ENCODE data around the gene GPR45. TPM values are rescaled to one million over a fixed set of nuclear protein-coding genes. Genes with fewer than 3 reads are reported as not detected.

GPR45 gene
- total and polyA plus RNA-seq, 4 donors, result not detected

DNA sequence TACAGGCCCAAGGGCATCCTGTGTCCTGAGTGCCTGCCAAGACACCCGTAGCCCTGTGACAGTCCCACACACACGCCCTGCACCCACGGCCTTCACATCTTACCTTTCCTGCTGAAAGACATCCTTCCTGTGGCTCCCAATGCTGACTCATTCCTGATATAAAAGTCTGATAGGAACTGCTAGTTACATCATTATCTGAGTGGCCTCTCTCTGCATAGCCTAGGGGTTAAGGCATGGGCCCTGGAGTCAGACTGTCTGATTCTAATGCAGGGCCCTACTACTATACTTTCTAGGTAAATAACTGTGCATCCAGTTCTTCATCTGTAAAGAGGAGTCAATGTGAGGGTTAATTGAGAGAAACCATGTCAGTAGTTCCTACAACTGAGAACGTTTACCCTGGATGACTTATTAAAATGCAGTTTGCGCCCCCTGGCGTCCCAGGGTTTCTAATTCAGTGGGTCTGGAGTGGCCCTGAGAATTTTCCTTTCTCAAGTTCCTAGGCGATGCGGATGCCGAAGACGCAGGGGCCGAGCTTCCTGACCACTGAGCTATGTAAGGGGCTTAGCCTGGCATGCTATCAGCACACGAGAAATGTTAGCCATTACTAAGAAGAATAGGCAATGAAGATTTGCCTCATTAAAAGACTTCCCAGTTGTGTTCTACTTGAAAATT is 6.0 kb upstream of the GPR45 start:
- Histone ChIP-seq H3K9me3 (ENCODE audit: control insufficient read depth in 4 of 4, low read length in 3 of 4) (no peaks in the 10 kb centered on the region), H3K4me3 (ENCODE audit: low read depth in 1 of 3, low read length in 3 of 3) (no peak overlapping the region), H3K9ac (ENCODE audit: low read depth in 1 of 2, low read length in 2 of 2) (no peak overlapping the region), H3K4me1 (ENCODE audit: control insufficient read depth in 4 of 4, insufficient read depth in 4 of 4, low read length in 3 of 4) (no peaks in the 10 kb centered on the region), H3K27me3 (ENCODE audit: control insufficient read depth in 4 of 4, insufficient read depth in 4 of 4, low read length in 3 of 4) (no peaks in the 10 kb centered on the region), H3K27ac (ENCODE audit: low read depth in 1 of 2, low read length in 2 of 2) (no peak overlapping the region), H3K36me3 (ENCODE audit: control insufficient read depth in 4 of 4, insufficient read depth in 3 of 4, low read depth in 1 of 4, low read length in 3 of 4) (no peaks in the 10 kb centered on the region)
- peak; percentile 72 for DNase-seq (ENCODE audit: low spot score)
- TF ChIP-seq JUND (IDR thresholded peaks at IDR 0.05) (no peak), RAD21 (IDR thresholded peaks at IDR 0.05) (peak; percentile 72 to 76), FOXA1 (IDR thresholded peaks at IDR 0.05) (no peak), GABPA (IDR thresholded peaks at IDR 0.05 in 1 of 2, conservative IDR thresholded peaks at IDR 0.05 in 1 of 2) (no peak), HNF4G (IDR thresholded peaks at IDR 0.05) (no peak), YY1 (IDR thresholded peaks at IDR 0.05) (no peak), TAF1 (conservative IDR thresholded peaks at IDR 0.05) (no peak), SP1 (IDR thresholded peaks at IDR 0.05) (no peak), FOXA2 (IDR thresholded peaks at IDR 0.05) (no peak), NR2F2 (IDR thresholded peaks at IDR 0.05) (no peak)
- TF ChIP-seq, protein P1, sequence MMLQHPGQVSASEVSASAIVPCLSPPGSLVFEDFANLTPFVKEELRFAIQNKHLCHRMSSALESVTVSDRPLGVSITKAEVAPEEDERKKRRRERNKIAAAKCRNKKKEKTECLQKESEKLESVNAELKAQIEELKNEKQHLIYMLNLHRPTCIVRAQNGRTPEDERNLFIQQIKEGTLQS (IDR thresholded peaks at IDR 0.05), result no peak
- TF ChIP-seq, protein P2, sequence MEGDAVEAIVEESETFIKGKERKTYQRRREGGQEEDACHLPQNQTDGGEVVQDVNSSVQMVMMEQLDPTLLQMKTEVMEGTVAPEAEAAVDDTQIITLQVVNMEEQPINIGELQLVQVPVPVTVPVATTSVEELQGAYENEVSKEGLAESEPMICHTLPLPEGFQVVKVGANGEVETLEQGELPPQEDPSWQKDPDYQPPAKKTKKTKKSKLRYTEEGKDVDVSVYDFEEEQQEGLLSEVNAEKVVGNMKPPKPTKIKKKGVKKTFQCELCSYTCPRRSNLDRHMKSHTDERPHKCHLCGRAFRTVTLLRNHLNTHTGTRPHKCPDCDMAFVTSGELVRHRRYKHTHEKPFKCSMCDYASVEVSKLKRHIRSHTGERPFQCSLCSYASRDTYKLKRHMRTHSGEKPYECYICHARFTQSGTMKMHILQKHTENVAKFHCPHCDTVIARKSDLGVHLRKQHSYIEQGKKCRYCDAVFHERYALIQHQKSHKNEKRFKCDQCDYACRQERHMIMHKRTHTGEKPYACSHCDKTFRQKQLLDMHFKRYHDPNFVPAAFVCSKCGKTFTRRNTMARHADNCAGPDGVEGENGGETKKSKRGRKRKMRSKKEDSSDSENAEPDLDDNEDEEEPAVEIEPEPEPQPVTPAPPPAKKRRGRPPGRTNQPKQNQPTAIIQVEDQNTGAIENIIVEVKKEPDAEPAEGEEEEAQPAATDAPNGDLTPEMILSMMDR (IDR thresholded peaks at IDR 0.05; ENCODE audit: low read depth, low read length, missing input control), result peak; percentile 66
- 19% methylated on average over 12 of the region's 12 CpGs for WGBS

DNA sequence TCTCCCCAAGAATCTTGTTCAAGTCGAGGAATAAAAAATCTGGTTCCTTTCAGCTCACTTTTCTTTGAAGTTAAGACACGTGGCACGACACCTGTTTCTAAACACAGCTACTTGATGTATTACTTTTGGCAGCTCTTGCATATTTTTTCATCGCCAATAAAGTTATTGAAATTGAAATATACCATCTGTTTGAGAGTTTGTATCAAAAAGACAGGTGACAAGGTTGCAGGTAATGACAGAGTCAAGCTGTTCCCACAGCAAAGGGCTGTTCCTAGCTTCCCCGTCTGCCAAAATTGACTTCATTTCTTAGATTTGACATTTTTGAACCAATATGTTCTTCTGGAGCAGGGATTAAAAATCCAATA is 5.5 kb upstream of the GPR45 start:
- Histone ChIP-seq H3K9me3 (ENCODE audit: control insufficient read depth in 4 of 4, low read length in 3 of 4) (no peaks in the 10 kb centered on the region), H3K4me3 (ENCODE audit: low read depth in 1 of 3, low read length in 3 of 3) (no peak overlapping the region), H3K27me3 (ENCODE audit: control insufficient read depth in 4 of 4, insufficient read depth in 4 of 4, low read length in 3 of 4) (no peaks in the 10 kb centered on the region), H3K9ac (ENCODE audit: low read depth in 1 of 2, low read length in 2 of 2) (no peak overlapping the region), H3K27ac (ENCODE audit: low read depth in 1 of 2, low read length in 2 of 2) (no peak overlapping the region), H3K4me1 (ENCODE audit: control insufficient read depth in 4 of 4, insufficient read depth in 4 of 4, low read length in 3 of 4) (no peaks in the 10 kb centered on the region), H3K36me3 (ENCODE audit: control insufficient read depth in 4 of 4, insufficient read depth in 3 of 4, low read depth in 1 of 4, low read length in 3 of 4) (no peaks in the 10 kb centered on the region)
- DNase-seq (ENCODE audit: low spot score), result no peak
- 50% methylated on average over 5 of the region's 5 CpGs for WGBS
- TF ChIP-seq EGR1 (IDR thresholded peaks at IDR 0.05; ENCODE audit: low read depth in 2 of 2), result no peak
- TF ChIP-seq RAD21 (IDR thresholded peaks at IDR 0.05), result no peak
- no peak for TF ChIP-seq FOXA2 (IDR thresholded peaks at IDR 0.05)
- no peak for TF ChIP-seq YY1 (IDR thresholded peaks at IDR 0.05)
- TF ChIP-seq, protein P3, sequence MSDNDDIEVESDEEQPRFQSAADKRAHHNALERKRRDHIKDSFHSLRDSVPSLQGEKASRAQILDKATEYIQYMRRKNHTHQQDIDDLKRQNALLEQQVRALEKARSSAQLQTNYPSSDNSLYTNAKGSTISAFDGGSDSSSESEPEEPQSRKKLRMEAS (IDR thresholded peaks at IDR 0.05), result no peak
- TF ChIP-seq HNF4G (IDR thresholded peaks at IDR 0.05), result no peak
- TF ChIP-seq SP1 (IDR thresholded peaks at IDR 0.05), result no peak
- TF ChIP-seq, protein P2 (IDR thresholded peaks at IDR 0.05; ENCODE audit: low read depth, low read length, missing input control), result no peak
- TF ChIP-seq, protein P4, sequence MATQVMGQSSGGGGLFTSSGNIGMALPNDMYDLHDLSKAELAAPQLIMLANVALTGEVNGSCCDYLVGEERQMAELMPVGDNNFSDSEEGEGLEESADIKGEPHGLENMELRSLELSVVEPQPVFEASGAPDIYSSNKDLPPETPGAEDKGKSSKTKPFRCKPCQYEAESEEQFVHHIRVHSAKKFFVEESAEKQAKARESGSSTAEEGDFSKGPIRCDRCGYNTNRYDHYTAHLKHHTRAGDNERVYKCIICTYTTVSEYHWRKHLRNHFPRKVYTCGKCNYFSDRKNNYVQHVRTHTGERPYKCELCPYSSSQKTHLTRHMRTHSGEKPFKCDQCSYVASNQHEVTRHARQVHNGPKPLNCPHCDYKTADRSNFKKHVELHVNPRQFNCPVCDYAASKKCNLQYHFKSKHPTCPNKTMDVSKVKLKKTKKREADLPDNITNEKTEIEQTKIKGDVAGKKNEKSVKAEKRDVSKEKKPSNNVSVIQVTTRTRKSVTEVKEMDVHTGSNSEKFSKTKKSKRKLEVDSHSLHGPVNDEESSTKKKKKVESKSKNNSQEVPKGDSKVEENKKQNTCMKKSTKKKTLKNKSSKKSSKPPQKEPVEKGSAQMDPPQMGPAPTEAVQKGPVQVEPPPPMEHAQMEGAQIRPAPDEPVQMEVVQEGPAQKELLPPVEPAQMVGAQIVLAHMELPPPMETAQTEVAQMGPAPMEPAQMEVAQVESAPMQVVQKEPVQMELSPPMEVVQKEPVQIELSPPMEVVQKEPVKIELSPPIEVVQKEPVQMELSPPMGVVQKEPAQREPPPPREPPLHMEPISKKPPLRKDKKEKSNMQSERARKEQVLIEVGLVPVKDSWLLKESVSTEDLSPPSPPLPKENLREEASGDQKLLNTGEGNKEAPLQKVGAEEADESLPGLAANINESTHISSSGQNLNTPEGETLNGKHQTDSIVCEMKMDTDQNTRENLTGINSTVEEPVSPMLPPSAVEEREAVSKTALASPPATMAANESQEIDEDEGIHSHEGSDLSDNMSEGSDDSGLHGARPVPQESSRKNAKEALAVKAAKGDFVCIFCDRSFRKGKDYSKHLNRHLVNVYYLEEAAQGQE (IDR thresholded peaks at IDR 0.05), result no peak
- TF ChIP-seq NR2F2 (IDR thresholded peaks at IDR 0.05), result no peak
- TF ChIP-seq RXRA (IDR thresholded peaks at IDR 0.05), result no peak
- TF ChIP-seq TAF1 (conservative IDR thresholded peaks at IDR 0.05), result no peak
- TF ChIP-seq, protein P1 (IDR thresholded peaks at IDR 0.05), result no peak
- TF ChIP-seq JUND (IDR thresholded peaks at IDR 0.05), result no peak
- no peak for TF ChIP-seq HNF4A (conservative IDR thresholded peaks at IDR 0.05)
- no peak for TF ChIP-seq FOXA1 (IDR thresholded peaks at IDR 0.05)

Measured in liver (tissue), 9 donors.